ENCODE results near the gene NPAS3.

DNA sequence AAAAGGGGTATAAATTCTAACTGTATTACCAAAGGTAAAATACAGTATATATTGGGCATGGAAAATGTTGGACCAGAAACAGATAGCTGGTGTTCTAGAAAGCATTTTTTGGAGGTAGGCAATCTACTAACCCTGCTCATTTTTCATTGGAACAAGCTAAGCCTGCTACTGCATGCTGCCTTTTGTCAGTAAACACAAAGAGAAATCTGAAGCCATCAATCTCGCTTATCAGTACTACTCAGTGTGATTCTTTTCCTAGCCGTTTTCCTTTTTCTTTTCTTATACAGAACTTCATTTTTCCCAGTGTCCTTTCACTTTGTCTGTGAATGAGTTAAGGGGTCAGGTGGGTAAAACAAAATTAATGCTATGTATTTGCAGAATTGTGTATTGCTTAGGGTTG is 312.3 kb downstream of the NPAS3 start:
- TF ChIP-seq POLR2A (IDR thresholded peaks at IDR 0.05) (no peak), EP300 (IDR thresholded peaks at IDR 0.05) (no peak)
- TF ChIP-seq, protein P1, sequence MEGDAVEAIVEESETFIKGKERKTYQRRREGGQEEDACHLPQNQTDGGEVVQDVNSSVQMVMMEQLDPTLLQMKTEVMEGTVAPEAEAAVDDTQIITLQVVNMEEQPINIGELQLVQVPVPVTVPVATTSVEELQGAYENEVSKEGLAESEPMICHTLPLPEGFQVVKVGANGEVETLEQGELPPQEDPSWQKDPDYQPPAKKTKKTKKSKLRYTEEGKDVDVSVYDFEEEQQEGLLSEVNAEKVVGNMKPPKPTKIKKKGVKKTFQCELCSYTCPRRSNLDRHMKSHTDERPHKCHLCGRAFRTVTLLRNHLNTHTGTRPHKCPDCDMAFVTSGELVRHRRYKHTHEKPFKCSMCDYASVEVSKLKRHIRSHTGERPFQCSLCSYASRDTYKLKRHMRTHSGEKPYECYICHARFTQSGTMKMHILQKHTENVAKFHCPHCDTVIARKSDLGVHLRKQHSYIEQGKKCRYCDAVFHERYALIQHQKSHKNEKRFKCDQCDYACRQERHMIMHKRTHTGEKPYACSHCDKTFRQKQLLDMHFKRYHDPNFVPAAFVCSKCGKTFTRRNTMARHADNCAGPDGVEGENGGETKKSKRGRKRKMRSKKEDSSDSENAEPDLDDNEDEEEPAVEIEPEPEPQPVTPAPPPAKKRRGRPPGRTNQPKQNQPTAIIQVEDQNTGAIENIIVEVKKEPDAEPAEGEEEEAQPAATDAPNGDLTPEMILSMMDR (IDR thresholded peaks at IDR 0.05) = no peak

Measured in tibial nerve (tissue), 4 donors.